Stomach (tissue), 4 donors: ENCODE data around the gene UBQLN4.

Experiments used
- CTCF ChIP-seq, 7 experiments: fragments of 450-650 bp in 4 of 7; fragments of 200-600 bp in 3 of 7; sonication (generic) in 3 of 7; IDR thresholded peaks; one replicate each; pipeline ENCODE4 v1.5.1; 2016 to 2019; ENCODE audit warnings: antibody characterized with exemption in 7 of 7, control low read depth in 2 of 7, mild to moderate bottlenecking in 1 of 7
- POLR2A ChIP-seq, 4 donors: fragments of 450-650 bp; IDR thresholded peaks; one replicate each; pipeline ENCODE4 v1.6.1; 2016; ENCODE audit warnings: antibody characterized with exemption in 4 of 4, control low read depth in 2 of 4, mild to moderate bottlenecking in 1 of 4, moderate library complexity in 1 of 4

GRCh38 chr1:156024801-156025200 lies 28.8 kb downstream of the UBQLN4 start:
- TF ChIP-seq CTCF (IDR thresholded peaks at IDR 0.05) (no peak), POLR2A (IDR thresholded peaks at IDR 0.05) (no peak)
